Myocyte (in vitro differentiated cells): ENCODE results near the gene WWOX. TPM values are rescaled to one million over a fixed set of nuclear protein-coding genes. Genes with fewer than 3 reads are reported as not detected.

Experiments used
- DNase-seq: peaks from one replicate; pipeline ENCODE4 v3.0.0-alpha.2; 2012; ENCODE audit warnings: low read depth
- total RNA-seq: library from RNA; depleted of rRNA; stranded (reverse); fragments of >200 nt; gene quantifications from 2 replicates; pipeline ENCODE4 v1.2.3, GENCODE V29; 2014

Gene WWOX
- total RNA-seq, 1 donor from 2014 or later = 12.5 TPM

GRCh38 chr16:78918805-78919305, 819.4 kb downstream of the WWOX start:
- no peak for DNase-seq

- no peak for DNase-seq
Observed at GRCh38 chr16:78919852-78920251, 820.4 kb downstream of the WWOX start.

- no peak for DNase-seq
Observed at GRCh38 chr16:78920621-78921020, 821.2 kb downstream of the WWOX start.

- no peak for DNase-seq
Observed at GRCh38 chr16:78925083-78925767, 825.8 kb downstream of the WWOX start.

GRCh38 chr16:78926723-78927210, 827.3 kb downstream of the WWOX start:
- no peak for DNase-seq

- no peak for DNase-seq
Observed at GRCh38 chr16:78927766-78928165, 828.3 kb downstream of the WWOX start.

- no peak for DNase-seq
Observed at GRCh38 chr16:78929841-78930240, 830.4 kb downstream of the WWOX start.

GRCh38 chr16:78930561-78930960, 831.1 kb downstream of the WWOX start:
- no peak for DNase-seq

GRCh38 chr16:78931267-78931666, 831.8 kb downstream of the WWOX start:
- no peak for DNase-seq

GRCh38 chr16:78931678-78932077, 832.2 kb downstream of the WWOX start:
- DNase-seq = no peak

- DNase-seq = no peak
Observed at GRCh38 chr16:78932355-78932943, 833.0 kb downstream of the WWOX start.

- no peak for DNase-seq
Observed at GRCh38 chr16:78936060-78936459, 836.6 kb downstream of the WWOX start.

- no peak for DNase-seq
Observed at GRCh38 chr16:78939597-78939996, 840.1 kb downstream of the WWOX start.

- no peak for DNase-seq
Observed at GRCh38 chr16:78942625-78943245, 843.3 kb downstream of the WWOX start.

- no peak for DNase-seq
Observed at GRCh38 chr16:78945336-78945735, 845.9 kb downstream of the WWOX start.

GRCh38 chr16:78946556-78946955, 847.1 kb downstream of the WWOX start:
- DNase-seq = no peak

- DNase-seq = no peak
Observed at GRCh38 chr16:78950768-78951167, 851.3 kb downstream of the WWOX start.

- no peak for DNase-seq
Observed at GRCh38 chr16:78952630-78953029, 853.2 kb downstream of the WWOX start.

GRCh38 chr16:78953526-78953925, 854.1 kb downstream of the WWOX start:
- DNase-seq = no peak

- no peak for DNase-seq
Observed at GRCh38 chr16:78955206-78955605, 855.8 kb downstream of the WWOX start.

- DNase-seq = no peak
Observed at GRCh38 chr16:78956859-78957258, 857.4 kb downstream of the WWOX start.

GRCh38 chr16:78957317-78958100, 858.1 kb downstream of the WWOX start:
- DNase-seq = no peak
